HEK293 (cell line): Measurements from ENCODE around the gene KLHL17.

Experiments used
- ATF2 ChIP-seq: fragments of 450-650 bp; formaldehyde crosslinking; IDR thresholded peaks from 2 replicates; pipeline ENCODE4 v1.5.1; 2016; ENCODE audit warnings: missing biosample characterization, missing genetic modification characterization, low read depth
- GLIS1 ChIP-seq: fragments of 450-650 bp; formaldehyde crosslinking; IDR thresholded peaks from 2 replicates; pipeline ENCODE4 v1.5.1; 2016; ENCODE audit warnings: missing biosample characterization, missing genetic modification characterization
- KLF16 ChIP-seq: fragments of 450-650 bp; formaldehyde crosslinking; IDR thresholded peaks from 2 replicates; pipeline ENCODE4 v1.5.1; 2017; ENCODE audit warnings: missing biosample characterization, missing genetic modification characterization
- KLF8 ChIP-seq: fragments of 450-650 bp; formaldehyde crosslinking; IDR thresholded peaks from 2 replicates; pipeline ENCODE4 v1.5.1; 2016; ENCODE audit warnings: missing biosample characterization, missing genetic modification characterization
- PRDM2 ChIP-seq: fragments of 450-650 bp; formaldehyde crosslinking; IDR thresholded peaks from 2 replicates; pipeline ENCODE4 v1.5.1; 2016; ENCODE audit warnings: missing biosample characterization, missing genetic modification characterization, borderline replicate concordance
- SP7 ChIP-seq: fragments of 450-650 bp; formaldehyde crosslinking; IDR thresholded peaks from 2 replicates; pipeline ENCODE4 v1.5.1; 2016; ENCODE audit warnings: missing biosample characterization, missing genetic modification characterization
- WT1 ChIP-seq: fragments of 450-650 bp; formaldehyde crosslinking; IDR thresholded peaks from 2 replicates; pipeline ENCODE4 v1.5.1; 2016; ENCODE audit warnings: missing biosample characterization, missing genetic modification characterization
- YY2 ChIP-seq: fragments of 450-650 bp; formaldehyde crosslinking; IDR thresholded peaks from 2 replicates; pipeline ENCODE4 v1.5.1; 2016; ENCODE audit warnings: missing biosample characterization, missing genetic modification characterization
- ZBTB8A ChIP-seq: fragments of 450-650 bp; formaldehyde crosslinking; IDR thresholded peaks from 2 replicates; pipeline ENCODE4 v1.5.1; 2016; ENCODE audit warnings: missing biosample characterization, missing genetic modification characterization
- ZIC2 ChIP-seq: fragments of 450-650 bp; formaldehyde crosslinking; IDR thresholded peaks from 2 replicates; pipeline ENCODE4 v1.5.1; 2016; ENCODE audit warnings: missing biosample characterization, missing genetic modification characterization
- ZNF174 ChIP-seq: fragments of 450-650 bp; formaldehyde crosslinking; IDR thresholded peaks from 2 replicates; pipeline ENCODE4 v1.5.0; 2017; ENCODE audit warnings: missing biosample characterization, mild to moderate bottlenecking, missing genetic modification characterization
- ZNF184 ChIP-seq: fragments of 450-650 bp; IDR thresholded peaks from 2 replicates; pipeline ENCODE4 v1.5.1; 2018; ENCODE audit warnings: missing biosample characterization, mild to moderate bottlenecking, missing genetic modification characterization
- ZNF223 ChIP-seq: fragments of 450-650 bp; formaldehyde crosslinking; IDR thresholded peaks from 2 replicates; pipeline ENCODE4 v1.5.1; 2016; ENCODE audit warnings: missing biosample characterization, missing genetic modification characterization
- ZNF433 ChIP-seq: fragments of 450-650 bp; formaldehyde crosslinking; IDR thresholded peaks from 2 replicates; pipeline ENCODE4 v1.5.1; 2016; ENCODE audit warnings: missing biosample characterization, missing genetic modification characterization, low read depth
- ZNF510 ChIP-seq: fragments of 450-650 bp; formaldehyde crosslinking; IDR thresholded peaks from 2 replicates; pipeline ENCODE4 v1.5.1; 2018; ENCODE audit warnings: mild to moderate bottlenecking, missing genetic modification characterization, missing biosample characterization; ENCODE audit not compliant: insufficient replicate concordance
- ZNF521 ChIP-seq: fragments of 450-650 bp; formaldehyde crosslinking; IDR thresholded peaks from 2 replicates; pipeline ENCODE4 v1.5.1; 2017; ENCODE audit warnings: missing biosample characterization, mild to moderate bottlenecking, missing genetic modification characterization
- ZNF600 ChIP-seq: fragments of 450-650 bp; formaldehyde crosslinking; IDR thresholded peaks from 2 replicates; pipeline ENCODE4 v1.5.1; 2016; ENCODE audit warnings: missing biosample characterization, missing genetic modification characterization
- ZNF704 ChIP-seq: fragments of 450-650 bp; formaldehyde crosslinking; IDR thresholded peaks from 2 replicates; pipeline ENCODE4 v1.5.1; 2016; ENCODE audit warnings: missing biosample characterization, missing genetic modification characterization
- ZNF76 ChIP-seq: fragments of 450-650 bp; formaldehyde crosslinking; IDR thresholded peaks from 2 replicates; pipeline ENCODE4; 2016; ENCODE audit warnings: low read depth, missing biosample characterization, missing genetic modification characterization, borderline replicate concordance
- ZNF777 ChIP-seq: fragments of 450-650 bp; formaldehyde crosslinking; IDR thresholded peaks from 2 replicates; pipeline ENCODE4 v1.5.1; 2017; ENCODE audit warnings: missing biosample characterization, missing genetic modification characterization, borderline replicate concordance
- ZNF837 ChIP-seq: fragments of 450-650 bp; formaldehyde crosslinking; IDR thresholded peaks from 2 replicates; pipeline ENCODE4 v1.5.1; 2016; ENCODE audit warnings: missing biosample characterization, missing genetic modification characterization
- TF ChIP-seq, protein P1 (sequence below): fragments of 450-650 bp; formaldehyde crosslinking; IDR thresholded peaks from 2 replicates; pipeline ENCODE4 v1.5.1; 2017; ENCODE audit warnings: missing biosample characterization, mild to moderate bottlenecking, missing genetic modification characterization, moderate library complexity
- TF ChIP-seq, protein P2 (sequence below): fragments of 450-650 bp; formaldehyde crosslinking; IDR thresholded peaks from 2 replicates; pipeline ENCODE4 v1.5.1; 2016; ENCODE audit warnings: missing biosample characterization, missing genetic modification characterization
- TF ChIP-seq, protein P3 (sequence below): fragments of 450-650 bp; formaldehyde crosslinking; IDR thresholded peaks from 2 replicates; pipeline ENCODE4 v1.5.0; 2017; ENCODE audit warnings: missing biosample characterization, missing genetic modification characterization, borderline replicate concordance
- TF ChIP-seq, protein P4 (sequence below): fragments of 450-650 bp; formaldehyde crosslinking; IDR thresholded peaks from 2 replicates; pipeline ENCODE4 v1.5.1; 2016; ENCODE audit warnings: missing biosample characterization, missing genetic modification characterization

The KLHL17 gene

DNA sequence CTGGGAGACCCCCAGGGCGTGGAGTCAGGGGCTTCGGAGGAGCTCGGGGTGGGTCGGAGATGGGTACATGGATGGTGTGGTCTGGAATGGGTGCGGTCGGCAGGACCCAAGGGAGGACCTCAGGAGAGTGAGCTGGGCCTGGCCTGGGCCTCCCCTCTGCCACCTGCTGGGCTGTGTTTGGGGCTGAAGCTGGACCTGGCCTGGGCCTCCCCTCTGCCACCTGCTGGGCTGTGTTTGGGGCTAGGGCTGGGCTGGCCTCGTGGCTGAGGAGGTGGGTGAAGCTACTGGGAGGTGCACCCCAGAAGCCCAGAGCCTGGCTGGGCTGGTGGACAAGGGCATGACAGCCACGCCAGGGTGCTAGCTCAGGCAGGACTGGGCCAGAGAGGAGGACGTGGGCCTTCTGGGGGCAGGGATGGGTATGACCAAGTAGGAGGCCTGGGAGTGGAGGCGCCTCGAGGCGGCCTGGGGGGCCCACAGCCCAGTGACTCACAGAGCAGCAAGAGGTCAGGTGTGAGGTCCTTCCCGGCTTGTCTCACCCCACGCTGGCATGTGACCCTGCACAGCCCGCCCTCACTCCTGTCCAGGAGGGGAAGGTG, 22.2 kb upstream of the KLHL17 start (continued):
- TF ChIP-seq WT1 (tag by site-specific recombination): peak; percentile 83
- TF ChIP-seq ATF2 (tag by site-specific recombination): no peak
- TF ChIP-seq, protein P1, sequence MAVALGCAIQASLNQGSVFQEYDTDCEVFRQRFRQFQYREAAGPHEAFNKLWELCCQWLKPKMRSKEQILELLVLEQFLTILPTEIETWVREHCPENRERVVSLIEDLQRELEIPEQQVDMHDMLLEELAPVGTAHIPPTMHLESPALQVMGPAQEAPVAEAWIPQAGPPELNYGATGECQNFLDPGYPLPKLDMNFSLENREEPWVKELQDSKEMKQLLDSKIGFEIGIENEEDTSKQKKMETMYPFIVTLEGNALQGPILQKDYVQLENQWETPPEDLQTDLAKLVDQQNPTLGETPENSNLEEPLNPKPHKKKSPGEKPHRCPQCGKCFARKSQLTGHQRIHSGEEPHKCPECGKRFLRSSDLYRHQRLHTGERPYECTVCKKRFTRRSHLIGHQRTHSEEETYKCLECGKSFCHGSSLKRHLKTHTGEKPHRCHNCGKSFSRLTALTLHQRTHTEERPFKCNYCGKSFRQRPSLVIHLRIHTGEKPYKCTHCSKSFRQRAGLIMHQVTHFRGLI (tag by site-specific recombination): peak; percentile 14; the same call in 1 of the 2 replicates
- TF ChIP-seq ZNF184 (tag by site-specific recombination): no peak
- TF ChIP-seq ZNF837 (tag by site-specific recombination): no peak
- TF ChIP-seq ZNF777 (tag by site-specific recombination): no peak
- TF ChIP-seq PRDM2 (tag by site-specific recombination): no peak
- TF ChIP-seq YY2: no peak
- peak; percentile 47; the same call in 1 of the 2 replicates for TF ChIP-seq SP7 (tag by site-specific recombination)
- 0 out of 2 replicates have a peak, but pooled peaks have one; percentile 14 for TF ChIP-seq ZNF223
- no peak for TF ChIP-seq ZNF174 (tag by site-specific recombination)
- TF ChIP-seq GLIS1 (tag by site-specific recombination): peak; percentile 99
- TF ChIP-seq, protein P2, sequence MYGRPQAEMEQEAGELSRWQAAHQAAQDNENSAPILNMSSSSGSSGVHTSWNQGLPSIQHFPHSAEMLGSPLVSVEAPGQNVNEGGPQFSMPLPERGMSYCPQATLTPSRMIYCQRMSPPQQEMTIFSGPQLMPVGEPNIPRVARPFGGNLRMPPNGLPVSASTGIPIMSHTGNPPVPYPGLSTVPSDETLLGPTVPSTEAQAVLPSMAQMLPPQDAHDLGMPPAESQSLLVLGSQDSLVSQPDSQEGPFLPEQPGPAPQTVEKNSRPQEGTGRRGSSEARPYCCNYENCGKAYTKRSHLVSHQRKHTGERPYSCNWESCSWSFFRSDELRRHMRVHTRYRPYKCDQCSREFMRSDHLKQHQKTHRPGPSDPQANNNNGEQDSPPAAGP: peak; percentile 79
- TF ChIP-seq, protein P3, sequence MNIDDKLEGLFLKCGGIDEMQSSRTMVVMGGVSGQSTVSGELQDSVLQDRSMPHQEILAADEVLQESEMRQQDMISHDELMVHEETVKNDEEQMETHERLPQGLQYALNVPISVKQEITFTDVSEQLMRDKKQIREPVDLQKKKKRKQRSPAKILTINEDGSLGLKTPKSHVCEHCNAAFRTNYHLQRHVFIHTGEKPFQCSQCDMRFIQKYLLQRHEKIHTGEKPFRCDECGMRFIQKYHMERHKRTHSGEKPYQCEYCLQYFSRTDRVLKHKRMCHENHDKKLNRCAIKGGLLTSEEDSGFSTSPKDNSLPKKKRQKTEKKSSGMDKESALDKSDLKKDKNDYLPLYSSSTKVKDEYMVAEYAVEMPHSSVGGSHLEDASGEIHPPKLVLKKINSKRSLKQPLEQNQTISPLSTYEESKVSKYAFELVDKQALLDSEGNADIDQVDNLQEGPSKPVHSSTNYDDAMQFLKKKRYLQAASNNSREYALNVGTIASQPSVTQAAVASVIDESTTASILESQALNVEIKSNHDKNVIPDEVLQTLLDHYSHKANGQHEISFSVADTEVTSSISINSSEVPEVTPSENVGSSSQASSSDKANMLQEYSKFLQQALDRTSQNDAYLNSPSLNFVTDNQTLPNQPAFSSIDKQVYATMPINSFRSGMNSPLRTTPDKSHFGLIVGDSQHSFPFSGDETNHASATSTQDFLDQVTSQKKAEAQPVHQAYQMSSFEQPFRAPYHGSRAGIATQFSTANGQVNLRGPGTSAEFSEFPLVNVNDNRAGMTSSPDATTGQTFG: no peak
- TF ChIP-seq, protein P4, sequence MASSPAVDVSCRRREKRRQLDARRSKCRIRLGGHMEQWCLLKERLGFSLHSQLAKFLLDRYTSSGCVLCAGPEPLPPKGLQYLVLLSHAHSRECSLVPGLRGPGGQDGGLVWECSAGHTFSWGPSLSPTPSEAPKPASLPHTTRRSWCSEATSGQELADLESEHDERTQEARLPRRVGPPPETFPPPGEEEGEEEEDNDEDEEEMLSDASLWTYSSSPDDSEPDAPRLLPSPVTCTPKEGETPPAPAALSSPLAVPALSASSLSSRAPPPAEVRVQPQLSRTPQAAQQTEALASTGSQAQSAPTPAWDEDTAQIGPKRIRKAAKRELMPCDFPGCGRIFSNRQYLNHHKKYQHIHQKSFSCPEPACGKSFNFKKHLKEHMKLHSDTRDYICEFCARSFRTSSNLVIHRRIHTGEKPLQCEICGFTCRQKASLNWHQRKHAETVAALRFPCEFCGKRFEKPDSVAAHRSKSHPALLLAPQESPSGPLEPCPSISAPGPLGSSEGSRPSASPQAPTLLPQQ (tag by site-specific recombination): peak; percentile 82
- peak; percentile 59 for TF ChIP-seq ZBTB8A (tag by site-specific recombination)
- no peak for TF ChIP-seq ZNF521
- peak; percentile 60 for TF ChIP-seq ZIC2 (tag by site-specific recombination)
- TF ChIP-seq ZNF704 (tag by site-specific recombination): no peak
- TF ChIP-seq ZNF76: no peak
- no peak for TF ChIP-seq ZNF510
- no peak for TF ChIP-seq ZNF433
- TF ChIP-seq ZNF600 (tag by site-specific recombination): peak; percentile 84
- TF ChIP-seq KLF8 (tag by site-specific recombination): peak; percentile 77
- no peak for TF ChIP-seq KLF16 (tag by site-specific recombination)
